ENCODE measurements around the gene FAM186B.

FAM186B gene

DNA sequence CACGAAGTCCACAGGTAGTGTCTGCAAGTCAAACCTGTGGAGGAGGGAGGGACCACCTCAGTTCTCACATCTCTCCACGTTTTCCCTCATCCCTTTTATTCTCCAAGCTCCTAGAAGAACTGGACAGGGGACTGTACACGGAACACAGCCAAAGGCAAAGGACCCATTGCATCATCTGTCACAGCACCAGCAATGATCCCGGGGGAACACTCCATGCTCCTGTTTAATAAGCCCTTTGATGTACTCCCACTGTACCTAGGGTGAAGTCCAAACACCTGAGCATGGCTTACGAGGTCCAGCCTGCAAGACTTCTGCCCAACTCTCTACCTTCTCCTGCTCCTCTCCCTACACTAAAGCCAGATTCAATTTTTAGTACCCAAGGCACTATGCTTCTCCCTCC is 44.5 kb upstream of the FAM186B start:
- Histone ChIP-seq H3K79me2 (ENCODE audit: low read length) (no peaks in the 10 kb centered on the region), H3K9ac (ENCODE audit: low read length) (no peak overlapping the region), H3K9me3 (ENCODE audit: insufficient read depth, low read length) (no peaks in the 10 kb centered on the region), H3K4me2 (ENCODE audit: low read length) (no peak overlapping the region), H3K27me3 (ENCODE audit: low read depth, low read length) (no peaks in the 10 kb centered on the region), H3K27ac (ENCODE audit: low read length) (no peak overlapping the region), H3K4me1 (ENCODE audit: low read length) (peaks cover 6% of the 10 kb centered on the region), H3K4me3 (ENCODE audit: low read length) (no peak overlapping the region), H3K36me3 (replicated peaks; ENCODE audit: low read depth, low read length) (peaks cover 89% of the 10 kb centered on the region), H2AFZ (ENCODE audit: low read depth, low read length) (no peak overlapping the region), H4K20me1 (ENCODE audit: insufficient read depth, low read length) (no peaks in the 10 kb centered on the region)
- no peak for TF ChIP-seq EZH2phosphoT487 (IDR thresholded peaks at IDR 0.05; ENCODE audit: low read depth)
- TF ChIP-seq, protein P1, sequence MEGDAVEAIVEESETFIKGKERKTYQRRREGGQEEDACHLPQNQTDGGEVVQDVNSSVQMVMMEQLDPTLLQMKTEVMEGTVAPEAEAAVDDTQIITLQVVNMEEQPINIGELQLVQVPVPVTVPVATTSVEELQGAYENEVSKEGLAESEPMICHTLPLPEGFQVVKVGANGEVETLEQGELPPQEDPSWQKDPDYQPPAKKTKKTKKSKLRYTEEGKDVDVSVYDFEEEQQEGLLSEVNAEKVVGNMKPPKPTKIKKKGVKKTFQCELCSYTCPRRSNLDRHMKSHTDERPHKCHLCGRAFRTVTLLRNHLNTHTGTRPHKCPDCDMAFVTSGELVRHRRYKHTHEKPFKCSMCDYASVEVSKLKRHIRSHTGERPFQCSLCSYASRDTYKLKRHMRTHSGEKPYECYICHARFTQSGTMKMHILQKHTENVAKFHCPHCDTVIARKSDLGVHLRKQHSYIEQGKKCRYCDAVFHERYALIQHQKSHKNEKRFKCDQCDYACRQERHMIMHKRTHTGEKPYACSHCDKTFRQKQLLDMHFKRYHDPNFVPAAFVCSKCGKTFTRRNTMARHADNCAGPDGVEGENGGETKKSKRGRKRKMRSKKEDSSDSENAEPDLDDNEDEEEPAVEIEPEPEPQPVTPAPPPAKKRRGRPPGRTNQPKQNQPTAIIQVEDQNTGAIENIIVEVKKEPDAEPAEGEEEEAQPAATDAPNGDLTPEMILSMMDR (IDR thresholded peaks at IDR 0.05; ENCODE audit: low read depth, low read length): no peak

DNA sequence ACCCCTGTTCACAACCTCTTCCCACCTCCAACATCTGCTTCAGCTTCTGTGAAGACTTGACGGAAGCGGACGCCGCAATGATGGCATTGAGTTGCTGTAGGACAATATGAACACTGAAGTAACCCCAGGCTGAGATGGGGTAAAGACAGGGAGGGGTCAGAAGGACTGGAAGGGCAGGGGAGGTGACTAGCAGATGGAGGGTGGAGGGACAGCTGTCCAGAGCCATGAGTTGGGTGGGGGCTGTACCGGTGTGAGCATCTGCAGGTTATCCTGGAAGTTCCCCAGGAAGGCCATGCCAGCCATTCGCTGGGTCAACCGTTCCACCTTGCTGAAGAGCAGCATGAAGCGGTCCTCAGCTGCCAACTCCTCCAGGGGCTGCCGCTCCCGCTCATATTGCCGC is 44.0 kb upstream of the FAM186B start:
- peaks cover 87% of the 10 kb centered on the region for H3K36me3 ChIP-seq (replicated peaks; ENCODE audit: low read depth, low read length)
- no peaks in the 10 kb centered on the region for H3K79me2 ChIP-seq (ENCODE audit: low read length)

DNA sequence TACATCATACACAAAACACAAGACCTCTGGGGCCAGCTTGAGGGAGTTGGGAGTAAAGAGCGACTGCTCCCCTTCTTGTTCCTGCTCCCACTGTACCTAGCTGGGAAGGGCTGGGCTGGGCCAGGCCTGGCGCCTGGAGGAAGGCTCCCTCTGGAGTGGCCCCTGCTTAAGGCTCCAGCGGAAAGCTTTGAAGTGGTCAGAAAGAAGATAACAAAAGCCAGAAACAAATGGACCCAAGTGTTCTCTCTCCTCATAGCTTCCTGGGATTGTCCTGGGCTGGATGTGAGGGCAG is 43.2 kb upstream of the FAM186B start:
- Histone ChIP-seq H3K27me3 (ENCODE audit: low read depth, low read length) (no peaks in the 10 kb centered on the region), H3K27ac (ENCODE audit: low read length) (no peak overlapping the region), H2AFZ (ENCODE audit: low read depth, low read length) (no peak overlapping the region), H3K4me3 (ENCODE audit: low read length) (no peak overlapping the region), H3K79me2 (ENCODE audit: low read length) (no peaks in the 10 kb centered on the region), H4K20me1 (ENCODE audit: insufficient read depth, low read length) (no peaks in the 10 kb centered on the region), H3K9ac (ENCODE audit: low read length) (no peak overlapping the region), H3K4me2 (ENCODE audit: low read length) (no peak overlapping the region), H3K36me3 (replicated peaks; ENCODE audit: low read depth, low read length) (peaks cover 87% of the 10 kb centered on the region), H3K9me3 (ENCODE audit: insufficient read depth, low read length) (no peaks in the 10 kb centered on the region), H3K4me1 (ENCODE audit: low read length) (peaks cover 9% of the 10 kb centered on the region)
- TF ChIP-seq, protein P1 (IDR thresholded peaks at IDR 0.05; ENCODE audit: low read depth, low read length): no peak
- TF ChIP-seq EZH2phosphoT487 (IDR thresholded peaks at IDR 0.05; ENCODE audit: low read depth): no peak

More for the DNA sequence above, 44.0 kb upstream of the FAM186B start:
- Histone ChIP-seq H3K27ac (ENCODE audit: low read length) (no peak overlapping the region), H3K27me3 (ENCODE audit: low read depth, low read length) (no peaks in the 10 kb centered on the region), H3K9ac (ENCODE audit: low read length) (no peak overlapping the region), H3K9me3 (ENCODE audit: insufficient read depth, low read length) (no peaks in the 10 kb centered on the region), H2AFZ (ENCODE audit: low read depth, low read length) (no peak overlapping the region), H3K4me1 (ENCODE audit: low read length) (peaks cover 9% of the 10 kb centered on the region), H3K4me3 (ENCODE audit: low read length) (no peak overlapping the region), H4K20me1 (ENCODE audit: insufficient read depth, low read length) (no peaks in the 10 kb centered on the region), H3K4me2 (ENCODE audit: low read length) (no peak overlapping the region)
- TF ChIP-seq, protein P1 (IDR thresholded peaks at IDR 0.05; ENCODE audit: low read depth, low read length): no peak
- TF ChIP-seq EZH2phosphoT487 (IDR thresholded peaks at IDR 0.05; ENCODE audit: low read depth): no peak

DNA sequence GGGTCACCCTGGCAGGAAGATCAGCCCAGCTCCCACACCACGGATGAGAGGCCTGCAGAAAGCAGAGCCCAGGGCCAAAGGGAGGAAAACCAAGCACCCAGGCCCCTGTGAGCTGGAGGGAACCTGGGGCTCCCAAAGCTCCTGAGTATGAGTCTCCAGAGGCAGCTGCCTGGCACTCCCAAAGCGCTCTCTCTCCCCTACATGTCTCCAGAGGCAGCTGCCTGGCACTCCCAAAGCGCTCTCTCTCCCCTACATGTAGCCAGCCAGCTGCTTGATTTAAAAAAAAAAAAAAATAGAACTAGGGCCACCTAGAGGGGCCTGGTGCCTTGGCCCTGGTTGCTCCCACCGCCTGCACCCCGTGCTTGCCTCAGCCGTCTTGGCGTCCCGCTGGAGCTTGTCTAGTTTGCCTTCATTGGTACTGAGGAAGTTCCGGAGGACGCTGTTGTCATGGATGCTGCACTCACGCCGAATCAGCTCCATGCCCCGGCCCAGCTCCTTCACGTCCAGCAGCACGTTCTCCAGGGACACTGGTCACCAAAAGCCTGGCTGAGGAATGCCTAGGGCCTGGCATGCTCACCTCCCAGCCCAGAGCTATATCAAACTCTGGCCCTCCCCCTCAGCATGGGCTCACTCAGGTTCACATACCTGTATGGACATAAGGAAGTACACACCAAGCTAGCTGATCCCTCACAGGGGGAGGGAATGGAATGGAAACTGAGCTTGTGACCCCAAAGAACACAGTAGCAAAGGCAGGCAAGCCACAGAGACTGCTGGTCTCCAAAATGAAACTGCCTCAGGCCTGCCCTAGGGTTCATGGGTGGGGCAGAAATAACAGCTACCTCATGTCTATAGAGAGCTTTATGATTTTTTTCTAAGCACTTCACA is 42.6 kb upstream of the FAM186B start:
- Histone ChIP-seq H3K27me3 (ENCODE audit: low read depth, low read length) (no peaks in the 10 kb centered on the region), H2AFZ (ENCODE audit: low read depth, low read length) (no peak overlapping the region), H3K4me2 (ENCODE audit: low read length) (no peak overlapping the region), H3K4me1 (ENCODE audit: low read length) (peaks cover 9% of the 10 kb centered on the region), H3K36me3 (replicated peaks; ENCODE audit: low read depth, low read length) (peaks cover 84% of the 10 kb centered on the region), H3K9me3 (ENCODE audit: insufficient read depth, low read length) (no peaks in the 10 kb centered on the region), H3K27ac (ENCODE audit: low read length) (no peak overlapping the region), H3K4me3 (ENCODE audit: low read length) (no peak overlapping the region), H3K79me2 (ENCODE audit: low read length) (no peaks in the 10 kb centered on the region), H4K20me1 (ENCODE audit: insufficient read depth, low read length) (no peaks in the 10 kb centered on the region), H3K9ac (ENCODE audit: low read length) (no peak overlapping the region)
- TF ChIP-seq EZH2phosphoT487 (IDR thresholded peaks at IDR 0.05; ENCODE audit: low read depth): no peak
- TF ChIP-seq, protein P1 (IDR thresholded peaks at IDR 0.05; ENCODE audit: low read depth, low read length): no peak
